ENCODE data around the gene TLE7.
A peak's percentile ranks its signal among the peaks of the same experiment; 100 is the strongest.

Gene TLE7

GRCh38 chr16:71412270-71413160 lies 29.3 kb downstream of the TLE7 start:
- peak; percentile 85 for DNase-seq (ENCODE audit: low spot score)

- no peak for DNase-seq (ENCODE audit: low spot score)
These were observed 31.7 kb downstream of the TLE7 start for GRCh38 chr16:71410146-71410545.

GRCh38 chr16:71409011-71409775 lies 32.7 kb downstream of the TLE7 start:
- no peak for DNase-seq (ENCODE audit: low spot score)

GRCh38 chr16:71408536-71408935 lies 33.3 kb downstream of the TLE7 start:
- DNase-seq (ENCODE audit: low spot score) = no peak

- no peak for DNase-seq (ENCODE audit: low spot score)
These were observed 34.1 kb downstream of the TLE7 start for GRCh38 chr16:71407731-71408130.

- DNase-seq (ENCODE audit: low spot score) = no peak
These were observed 35.1 kb downstream of the TLE7 start for GRCh38 chr16:71406724-71407123.

GRCh38 chr16:71406316-71406715 lies 35.5 kb downstream of the TLE7 start:
- DNase-seq (ENCODE audit: low spot score) = no peak

- DNase-seq (ENCODE audit: low spot score) = no peak
These were observed 37.5 kb downstream of the TLE7 start for GRCh38 chr16:71404364-71404763.

- no peak for DNase-seq (ENCODE audit: low spot score)
These were observed 39.2 kb downstream of the TLE7 start for GRCh38 chr16:71402674-71403073.

- DNase-seq (ENCODE audit: low spot score) = no peak
These were observed 39.8 kb downstream of the TLE7 start for GRCh38 chr16:71402007-71402406.

GRCh38 chr16:71399801-71400563 lies 41.9 kb downstream of the TLE7 start:
- no peak for DNase-seq (ENCODE audit: low spot score)

- no peak for DNase-seq (ENCODE audit: low spot score)
These were observed 45.3 kb downstream of the TLE7 start for GRCh38 chr16:71396594-71396993.

- no peak for DNase-seq (ENCODE audit: low spot score)
These were observed 52.5 kb downstream of the TLE7 start for GRCh38 chr16:71389330-71389729.

- DNase-seq (ENCODE audit: low spot score) = no peak
These were observed 54.6 kb downstream of the TLE7 start for GRCh38 chr16:71387045-71387871.

GRCh38 chr16:71384073-71384724 lies 57.7 kb downstream of the TLE7 start:
- no peak for DNase-seq (ENCODE audit: low spot score)

- no peak for DNase-seq (ENCODE audit: low spot score)
These were observed 58.6 kb downstream of the TLE7 start for GRCh38 chr16:71383054-71383773.

GRCh38 chr16:71380831-71381230 lies 61.0 kb downstream of the TLE7 start:
- DNase-seq (ENCODE audit: low spot score) = no peak
